Activated CD4-positive, alpha-beta memory T cell treated with anti-CD3 and anti-CD28 coated beads for 36 hours (primary cell): ENCODE results near the gene SLC8A1. TPM values are rescaled to one million over a fixed set of nuclear protein-coding genes. Genes with fewer than 3 reads are reported as not detected.
"Not testable (repeated sequence)": the region's sequence is repeated elsewhere in the genome, so short reads cannot be mapped to it uniquely, and the experiment has no call there.

Source experiments
- CTCF ChIA-PET: fragments of 350-600 bp; sonication (Branson Sonifier 250); formaldehyde crosslinking; loops from one replicate; lab custom pipeline; 2021; ENCODE audit warnings: antibody characterized with exemption, inconsistent platforms; lab: Charles Lee
- POLR2A ChIA-PET: fragments of 350-600 bp; sonication (Branson Sonifier 250); formaldehyde crosslinking; loops from one replicate; lab custom pipeline; 2021; ENCODE audit warnings: antibody characterized with exemption; lab: Charles Lee
- DNase-seq: peaks from one replicate; pipeline ENCODE4 v3.0.0-alpha.2; 2020
- H3K27ac Mint-ChIP-seq: one replicate; pipeline ENCODE4 v1.8.0; 2021; ENCODE audit warnings: mixed read lengths
- H3K27me3 Mint-ChIP-seq: one replicate; pipeline ENCODE4 v1.8.0; 2021; ENCODE audit warnings: mixed read lengths
- H3K36me3 Mint-ChIP-seq: one replicate; pipeline ENCODE4 v1.8.0; 2021; ENCODE audit warnings: mixed read lengths
- H3K4me1 Mint-ChIP-seq: one replicate; pipeline ENCODE4 v1.8.0; 2021; ENCODE audit warnings: low read depth, mixed read lengths
- H3K4me3 Mint-ChIP-seq: one replicate; pipeline ENCODE4 v1.8.0; 2021; ENCODE audit warnings: mild to moderate bottlenecking, mixed read lengths
- H3K9me3 Mint-ChIP-seq: one replicate; pipeline ENCODE4 v1.8.0; 2021; ENCODE audit warnings: mixed read lengths
- intact Hi-C: fragments of 100-400 bp; cut with micrococcal nuclease; formaldehyde crosslinking; loops from one replicate; pipeline ENCODE4 v1.15.1; 2023
- total RNA-seq, 2 experiments: library from RNA; stranded (reverse); gene quantifications; one replicate each; pipeline ENCODE4 v1.2.3, GENCODE V29; 2021

Gene SLC8A1
- total RNA-seq, 2 experiments from 2014 or later: 0.12 to 0.19 TPM

GRCh38 chr2:40073336-40073735 is 378.6 kb downstream of the SLC8A1 start:
- H3K4me3 Mint-ChIP-seq, intact Hi-C loops, CTCF ChIA-PET, H3K4me1 Mint-ChIP-seq, H3K9me3 Mint-ChIP-seq, POLR2A ChIA-PET, H3K36me3 Mint-ChIP-seq, DNase-seq, H3K27ac Mint-ChIP-seq, H3K27me3 Mint-ChIP-seq: not testable (repeated sequence)

GRCh38 chr2:40072442-40073232 is 379.3 kb downstream of the SLC8A1 start:
- POLR2A ChIA-PET: no interaction called here
- H3K27ac Mint-ChIP-seq: no peak overlapping the region
- no peaks in the 10 kb centered on the region for H3K27me3 Mint-ChIP-seq
- intact Hi-C loops: no loop called here
- DNase-seq: no peak
- no peak overlapping the region for H3K4me3 Mint-ChIP-seq
- CTCF ChIA-PET: no interaction called here
- H3K4me1 Mint-ChIP-seq: no peaks in the 10 kb centered on the region
- no peaks in the 10 kb centered on the region for H3K36me3 Mint-ChIP-seq
- peaks cover 8% of the 10 kb centered on the region for H3K9me3 Mint-ChIP-seq

DNA sequence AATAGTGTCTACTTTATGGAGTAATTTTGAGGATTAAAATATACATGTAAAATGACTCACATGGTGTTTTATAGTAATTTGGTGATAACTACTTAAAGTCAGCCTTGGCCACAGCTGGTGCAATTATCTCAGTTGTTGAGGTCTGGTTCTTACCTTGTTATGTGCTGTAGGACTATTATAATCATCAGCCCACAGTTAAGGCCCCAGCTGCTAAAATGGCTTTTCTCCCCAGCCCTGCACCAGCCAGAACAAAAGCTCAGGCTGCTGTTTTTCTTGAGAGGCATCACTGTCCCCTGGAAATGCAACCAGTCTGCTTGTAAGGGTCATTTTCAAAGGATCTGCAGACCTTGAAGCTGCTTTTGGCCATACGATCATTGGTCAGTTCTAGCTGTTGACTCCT is 389.5 kb downstream of the SLC8A1 start:
- Mint-ChIP-seq H3K9me3 (peaks cover 7% of the 10 kb centered on the region), H3K36me3 (no peaks in the 10 kb centered on the region), H3K27ac (no peak overlapping the region), H3K4me1 (no peaks in the 10 kb centered on the region), H3K27me3 (no peaks in the 10 kb centered on the region), H3K4me3 (no peak overlapping the region)
- no peak for DNase-seq
- intact Hi-C loops: no loop called here
- CTCF ChIA-PET: no interaction called here
- POLR2A ChIA-PET: no interaction called here

GRCh38 chr2:40049781-40050180 is 402.1 kb downstream of the SLC8A1 start:
- no peaks in the 10 kb centered on the region for H3K27me3 Mint-ChIP-seq
- H3K4me3 Mint-ChIP-seq: no peak overlapping the region
- ChIA-PET POLR2A (no interaction called here), CTCF (interaction anchor here (0.8 kb wide), 1 partner anchor 17 kb away, joined by 3 read pairs; no protein-coding TSS in a partner anchor)
- intact Hi-C loops: no loop called here
- DNase-seq: no peak
- no peak overlapping the region for H3K27ac Mint-ChIP-seq
- H3K9me3 Mint-ChIP-seq: no peaks in the 10 kb centered on the region
- no peaks in the 10 kb centered on the region for H3K36me3 Mint-ChIP-seq
- no peaks in the 10 kb centered on the region for H3K4me1 Mint-ChIP-seq

GRCh38 chr2:40048506-40048905 is 403.4 kb downstream of the SLC8A1 start:
- H3K4me1 Mint-ChIP-seq: no peaks in the 10 kb centered on the region
- intact Hi-C loops: no loop called here
- H3K27me3 Mint-ChIP-seq: no peaks in the 10 kb centered on the region
- no peak for DNase-seq
- H3K9me3 Mint-ChIP-seq: no peaks in the 10 kb centered on the region
- CTCF ChIA-PET: no interaction called here
- no peaks in the 10 kb centered on the region for H3K36me3 Mint-ChIP-seq
- H3K27ac Mint-ChIP-seq: no peak overlapping the region
- POLR2A ChIA-PET: no interaction called here
- no peak overlapping the region for H3K4me3 Mint-ChIP-seq

- ChIA-PET POLR2A (no interaction called here), CTCF (no interaction called here)
- Mint-ChIP-seq H3K36me3 (no peaks in the 10 kb centered on the region), H3K27me3 (no peaks in the 10 kb centered on the region), H3K9me3 (no peaks in the 10 kb centered on the region), H3K4me1 (no peaks in the 10 kb centered on the region), H3K4me3 (no peak overlapping the region), H3K27ac (no peak overlapping the region)
- intact Hi-C loops: no loop called here
- DNase-seq: no peak
Observed at GRCh38 chr2:40047406-40047805, 404.5 kb downstream of the SLC8A1 start.
